Measurements from ENCODE around the gene ATAT1. TPM values are rescaled to one million over a fixed set of nuclear protein-coding genes. Genes with fewer than 3 reads are reported as not detected.
A peak's percentile ranks its signal among the peaks of the same experiment; 100 is the strongest.
"Not testable (repeated sequence)": the region's sequence is repeated elsewhere in the genome, so short reads cannot be mapped to it uniquely, and the experiment has no call there.

ATAT1 gene
- total RNA-seq, 6 experiments from 2014 or later, result 5.2 to 9.3 (median 5.9) TPM

GRCh38 chr6:30591008-30591407 is 35.7 kb upstream of the ATAT1 start:
- H3K27ac Mint-ChIP-seq, result peak overlapping the region; percentile 58
- no peaks in the 10 kb centered on the region for H3K9me3 Mint-ChIP-seq
- peaks cover 42% of the 10 kb centered on the region for H3K36me3 Mint-ChIP-seq (ENCODE audit: low read depth)
- no peak for DNase-seq
- H3K27me3 Mint-ChIP-seq (ENCODE audit: insufficient read depth), result peaks cover 6% of the 10 kb centered on the region
- no peak overlapping the region for H3K4me3 Mint-ChIP-seq
- TF ChIP-seq CTCF (IDR thresholded peaks at IDR 0.05), result no peak
- peaks cover 14% of the 10 kb centered on the region for H3K4me1 Mint-ChIP-seq (ENCODE audit: low read depth)

- peaks cover 9% of the 10 kb centered on the region for H3K27me3 Mint-ChIP-seq (ENCODE audit: insufficient read depth)
- H3K36me3 Mint-ChIP-seq (ENCODE audit: low read depth), result peaks cover 33% of the 10 kb centered on the region
- TF ChIP-seq CTCF (IDR thresholded peaks at IDR 0.05), result no peak
- no peak overlapping the region for H3K4me3 Mint-ChIP-seq
- no peak for DNase-seq
- peaks cover 14% of the 10 kb centered on the region for H3K4me1 Mint-ChIP-seq (ENCODE audit: low read depth)
- no peaks in the 10 kb centered on the region for H3K9me3 Mint-ChIP-seq
- no peak overlapping the region for H3K27ac Mint-ChIP-seq
Measured at GRCh38 chr6:30592287-30592686, 34.4 kb upstream of the ATAT1 start.

- H3K9me3 Mint-ChIP-seq; H3K4me1 Mint-ChIP-seq (ENCODE audit: low read depth): not testable (repeated sequence)
- DNase-seq, result peak; percentile 85
- TF ChIP-seq CTCF (IDR thresholded peaks at IDR 0.05), result peak; percentile 88
- peak overlapping the region; percentile 6; the same call in 1 of the 2 replicates for H3K4me3 Mint-ChIP-seq
- peaks cover 12% of the 10 kb centered on the region for H3K27me3 Mint-ChIP-seq (ENCODE audit: insufficient read depth)
- peak overlapping the region; percentile 60 for H3K27ac Mint-ChIP-seq
- H3K36me3 Mint-ChIP-seq (ENCODE audit: low read depth), result peaks cover 13% of the 10 kb centered on the region
Measured at GRCh38 chr6:30597315-30598144, 29.1 kb upstream of the ATAT1 start.

- TF ChIP-seq CTCF (IDR thresholded peaks at IDR 0.05), result no peak
- DNase-seq, result no peak
- Mint-ChIP-seq H3K27ac (no peak overlapping the region; the same call in 1 of the 2 replicates), H3K4me3 (no peak overlapping the region), H3K27me3 (ENCODE audit: insufficient read depth) (peaks cover 12% of the 10 kb centered on the region), H3K36me3 (ENCODE audit: low read depth) (peaks cover 26% of the 10 kb centered on the region), H3K9me3 (no peaks in the 10 kb centered on the region), H3K4me1 (ENCODE audit: low read depth) (no peaks in the 10 kb centered on the region)
Measured at GRCh38 chr6:30598912-30599624, 27.6 kb upstream of the ATAT1 start.

- Mint-ChIP-seq H3K27ac (peak overlapping the region; percentile 37; the same call in 1 of the 2 replicates), H3K4me3 (no peak overlapping the region), H3K4me1 (ENCODE audit: low read depth) (no peaks in the 10 kb centered on the region), H3K36me3 (ENCODE audit: low read depth) (peaks cover 31% of the 10 kb centered on the region), H3K27me3 (ENCODE audit: insufficient read depth) (peaks cover 12% of the 10 kb centered on the region), H3K9me3 (no peaks in the 10 kb centered on the region)
- DNase-seq, result no peak
- TF ChIP-seq CTCF (IDR thresholded peaks at IDR 0.05), result no peak
Measured at GRCh38 chr6:30599625-30600324, 26.9 kb upstream of the ATAT1 start.

Data from HFFc6 (cell line).